ENCODE results near the gene RBFOX2. TPM values are rescaled to one million over a fixed set of nuclear protein-coding genes. Genes with fewer than 3 reads are reported as not detected.
"Not testable (repeated sequence)": the region's sequence is repeated elsewhere in the genome, so short reads cannot be mapped to it uniquely, and the experiment has no call there.

The RBFOX2 gene
- total and polyA plus RNA-seq, 2 donors (not counting 3 experiments of a cell fraction or from before 2014, with no cell fraction given), result 125 to 142 TPM

DNA sequence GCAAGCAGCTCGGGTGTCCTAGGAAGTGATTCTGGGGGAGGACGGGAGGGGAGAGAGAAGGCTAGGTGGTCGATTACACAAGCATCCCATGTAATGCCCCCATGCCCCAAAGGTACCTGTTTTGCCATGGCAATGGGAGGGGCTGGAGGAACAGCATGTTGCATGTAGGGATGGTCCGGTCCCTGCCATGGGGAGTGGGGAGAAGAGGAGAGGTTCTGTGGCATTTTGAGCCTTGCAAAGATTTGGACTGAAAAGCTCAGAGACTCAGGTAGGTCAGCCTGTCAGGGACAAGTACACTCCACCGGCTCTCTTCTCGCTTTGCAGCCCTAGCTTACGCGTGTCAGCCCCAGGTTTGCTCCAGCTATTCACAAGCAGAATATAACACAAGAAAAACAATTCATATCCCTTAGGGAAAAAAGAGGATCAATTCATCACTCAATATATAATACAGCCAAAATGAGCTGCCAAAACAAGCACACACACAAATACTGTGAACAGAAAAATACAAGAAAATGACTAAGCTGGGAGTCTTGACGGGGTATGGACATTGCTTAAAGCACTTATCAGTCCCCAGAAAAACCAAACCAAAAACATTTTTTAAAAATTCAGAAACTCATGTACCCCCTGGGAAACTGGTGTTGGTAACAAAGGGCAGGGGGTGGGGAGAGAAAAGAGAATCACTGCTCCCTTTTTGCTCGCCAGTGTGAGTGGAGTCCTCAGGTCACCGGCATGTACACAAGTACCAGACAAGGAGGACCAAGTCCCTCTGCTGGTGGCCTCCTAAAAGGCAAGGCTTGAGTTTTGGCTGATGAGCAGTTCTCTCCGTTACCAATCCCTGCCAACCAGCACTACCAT is 289.3 kb downstream of the RBFOX2 start:
- dilution Hi-C loops (cut with MboI; ENCODE audit: extremely low pct_ligation_motif_present, low sequenced_read_pairs), result no loop called here
- no peak for TF ChIP-seq POLR2A (IDR thresholded peaks at IDR 0.05; ENCODE audit: low read depth, low read length)
- no peak for TF ChIP-seq MYC (IDR thresholded peaks at IDR 0.05; ENCODE audit: low read depth, low read length)
- TF ChIP-seq EZH2 (IDR thresholded peaks at IDR 0.05; ENCODE audit: borderline replicate concordance, low read depth, low read length, severe bottlenecking), result no peak
- no peak for TF ChIP-seq GATA2 (IDR thresholded peaks at IDR 0.05; ENCODE audit: insufficient read depth, insufficient read length, low read depth, low read length)
- TF ChIP-seq, protein P1, sequence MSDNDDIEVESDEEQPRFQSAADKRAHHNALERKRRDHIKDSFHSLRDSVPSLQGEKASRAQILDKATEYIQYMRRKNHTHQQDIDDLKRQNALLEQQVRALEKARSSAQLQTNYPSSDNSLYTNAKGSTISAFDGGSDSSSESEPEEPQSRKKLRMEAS (IDR thresholded peaks at IDR 0.05; ENCODE audit: insufficient read depth, insufficient read length), result no peak
- no peak for TF ChIP-seq FOS (IDR thresholded peaks at IDR 0.05; ENCODE audit: borderline replicate concordance, insufficient read depth, low read length)
- no peak for TF ChIP-seq JUN (IDR thresholded peaks at IDR 0.05; ENCODE audit: borderline replicate concordance, insufficient read depth, insufficient read length, low read depth)
- TF ChIP-seq CTCF (IDR thresholded peaks at IDR 0.05; ENCODE audit: extremely low read depth in 1 of 2, insufficient read depth in 1 of 2, low read depth in 1 of 2, low read length in 2 of 2), result no peak
- TF ChIP-seq POLR2AphosphoS5 (IDR thresholded peaks at IDR 0.05; ENCODE audit: insufficient read depth, low read depth, low read length), result no peak
- Histone ChIP-seq H4K20me1 (replicated peaks; ENCODE audit: control insufficient read depth, extremely low read depth, insufficient read depth, low read length) (no peaks in the 10 kb centered on the region), H3K4me1 (ENCODE audit: control insufficient read depth, extremely low read depth, insufficient read depth, low read length) (peaks cover 19% of the 10 kb centered on the region), H3K4me3 (replicated peaks in 1 of 3; ENCODE audit: insufficient read depth in 1 of 3, low read depth in 1 of 3, low read length in 3 of 3) (no peak overlapping the region), H3K27ac (ENCODE audit: insufficient read depth, low read depth, low read length) (no peak overlapping the region), H3K9me1 (replicated peaks; ENCODE audit: control insufficient read depth, extremely low read depth, insufficient read depth, low read length) (no peaks in the 10 kb centered on the region), H3K36me3 (ENCODE audit: control insufficient read depth in 2 of 2, extremely low read depth in 1 of 2, insufficient read depth in 2 of 2, low read length in 2 of 2) (peaks cover 5 to 14% of the 10 kb centered on the region in 2 experiments), H3K9ac (replicated peaks; ENCODE audit: extremely low read depth, insufficient read depth, low read length) (no peak overlapping the region), H3K9me3 (replicated peaks; ENCODE audit: control insufficient read depth, insufficient read depth, low read length) (no peaks in the 10 kb centered on the region), H2AFZ (ENCODE audit: low read depth, low read length) (no peak overlapping the region), H3K79me2 (ENCODE audit: control insufficient read depth, insufficient read depth, low read length) (no peaks in the 10 kb centered on the region), H3K4me2 (ENCODE audit: insufficient read depth, low read length) (no peak overlapping the region), H3K27me3 (ENCODE audit: control insufficient read depth in 2 of 2, insufficient read depth in 2 of 2, low read length in 2 of 2) (no peaks in the 10 kb centered on the region)
- FAIRE-seq, result no peak
- CTCF ChIA-PET, result no interaction called here
- POLR2A ChIA-PET, result no interaction called here
- DNase-seq (ENCODE audit: low read depth, low spot score), result no peak
- intact Hi-C loops (cut with micrococcal nuclease), result loop anchor here (10.0 kb wide), 1 partner anchor 95 kb away; the partner anchor contains the start of gene APOL6
- no TSS peak for BruUV-seq (replicated peaks)

DNA sequence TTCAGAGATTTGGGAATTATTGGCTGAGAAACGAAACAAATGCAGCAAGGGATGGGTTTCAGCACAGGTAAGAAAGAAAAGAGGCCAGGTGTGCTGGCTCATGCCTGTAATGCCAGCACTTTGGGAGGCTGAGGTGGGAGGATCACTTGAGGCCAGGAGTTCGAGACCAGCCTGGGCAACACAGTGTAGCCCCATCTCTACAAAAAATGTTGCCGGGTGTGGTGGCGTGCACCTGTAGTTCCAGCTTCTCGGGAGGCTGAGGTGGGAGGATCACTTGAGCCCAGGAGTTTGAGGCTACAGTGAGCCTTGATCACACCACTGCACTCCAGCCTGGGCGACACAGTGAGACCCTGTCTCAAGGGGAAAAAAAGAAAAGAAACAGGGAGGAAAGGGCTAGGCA is 290.7 kb downstream of the RBFOX2 start:
- H3K9ac ChIP-seq (replicated peaks; ENCODE audit: extremely low read depth, insufficient read depth, low read length); H3K79me2 ChIP-seq (ENCODE audit: control insufficient read depth, insufficient read depth, low read length); BruUV-seq (replicated peaks); H4K20me1 ChIP-seq (replicated peaks; ENCODE audit: control insufficient read depth, extremely low read depth, insufficient read depth, low read length); H3K4me3 ChIP-seq (replicated peaks in 1 of 3; ENCODE audit: insufficient read depth in 1 of 3, low read depth in 1 of 3, low read length in 3 of 3); FAIRE-seq; DNase-seq (ENCODE audit: low read depth, low spot score); H3K27me3 ChIP-seq (ENCODE audit: control insufficient read depth in 2 of 2, insufficient read depth in 2 of 2, low read length in 2 of 2); H3K27ac ChIP-seq (ENCODE audit: insufficient read depth, low read depth, low read length); H3K9me3 ChIP-seq (replicated peaks; ENCODE audit: control insufficient read depth, insufficient read depth, low read length); CTCF ChIA-PET; H3K9me1 ChIP-seq (replicated peaks; ENCODE audit: control insufficient read depth, extremely low read depth, insufficient read depth, low read length); dilution Hi-C loops (cut with MboI; ENCODE audit: extremely low pct_ligation_motif_present, low sequenced_read_pairs); H2AFZ ChIP-seq (ENCODE audit: low read depth, low read length); H3K4me2 ChIP-seq (ENCODE audit: insufficient read depth, low read length); POLR2A ChIA-PET: not testable (repeated sequence)
- H3K4me1 ChIP-seq (ENCODE audit: control insufficient read depth, extremely low read depth, insufficient read depth, low read length), result peaks cover 14% of the 10 kb centered on the region
- H3K36me3 ChIP-seq (ENCODE audit: control insufficient read depth in 2 of 2, extremely low read depth in 1 of 2, insufficient read depth in 2 of 2, low read length in 2 of 2), result peaks cover 5 to 14% of the 10 kb centered on the region in 2 experiments
- intact Hi-C loops (cut with micrococcal nuclease), result loop anchor here (10.0 kb wide), 1 partner anchor 93 kb away; the partner anchor contains the start of gene APOL6
